Muscle layer of colon (tissue), 2 donors: ENCODE measurements around the gene TBC1D1.
A peak's percentile ranks its signal among the peaks of the same experiment; 100 is the strongest.

Experiments used
- H3K27ac ChIP-seq: one replicate; pipeline ENCODE4 v1.7.0; 2013; ENCODE audit warnings: low read depth, mild to moderate bottlenecking, low read length, moderate library complexity
- H3K27me3 ChIP-seq, 2 donors: one replicate each; pipeline ENCODE4 v1.7.0; 2013; ENCODE audit warnings: low read length in 2 of 2, mild to moderate bottlenecking in 2 of 2; ENCODE audit not compliant: insufficient read depth in 2 of 2, control insufficient read depth in 1 of 2
- H3K36me3 ChIP-seq: one replicate; pipeline ENCODE4 v1.7.0; 2013; ENCODE audit warnings: mild to moderate bottlenecking, low read length; ENCODE audit not compliant: insufficient read depth
- H3K4me1 ChIP-seq: one replicate; pipeline ENCODE4 v1.7.0; 2013; ENCODE audit warnings: mild to moderate bottlenecking, low read length; ENCODE audit not compliant: insufficient read depth
- H3K4me3 ChIP-seq, 2 donors: one replicate each; pipeline ENCODE4 v1.7.0; 2013; ENCODE audit warnings: low read length in 2 of 2, low read depth in 1 of 2, mild to moderate bottlenecking in 1 of 2, moderate library complexity in 1 of 2
- H3K9ac ChIP-seq: one replicate; pipeline ENCODE4 v1.7.0; 2013; ENCODE audit warnings: low read length
- H3K9me3 ChIP-seq: one replicate; pipeline ENCODE4 v1.7.0; 2013; ENCODE audit warnings: mild to moderate bottlenecking, low read length
- donor health status: abdominal sarcoma.
- donor health status: Adenocarcinoma of cecum.

TBC1D1 gene

DNA sequence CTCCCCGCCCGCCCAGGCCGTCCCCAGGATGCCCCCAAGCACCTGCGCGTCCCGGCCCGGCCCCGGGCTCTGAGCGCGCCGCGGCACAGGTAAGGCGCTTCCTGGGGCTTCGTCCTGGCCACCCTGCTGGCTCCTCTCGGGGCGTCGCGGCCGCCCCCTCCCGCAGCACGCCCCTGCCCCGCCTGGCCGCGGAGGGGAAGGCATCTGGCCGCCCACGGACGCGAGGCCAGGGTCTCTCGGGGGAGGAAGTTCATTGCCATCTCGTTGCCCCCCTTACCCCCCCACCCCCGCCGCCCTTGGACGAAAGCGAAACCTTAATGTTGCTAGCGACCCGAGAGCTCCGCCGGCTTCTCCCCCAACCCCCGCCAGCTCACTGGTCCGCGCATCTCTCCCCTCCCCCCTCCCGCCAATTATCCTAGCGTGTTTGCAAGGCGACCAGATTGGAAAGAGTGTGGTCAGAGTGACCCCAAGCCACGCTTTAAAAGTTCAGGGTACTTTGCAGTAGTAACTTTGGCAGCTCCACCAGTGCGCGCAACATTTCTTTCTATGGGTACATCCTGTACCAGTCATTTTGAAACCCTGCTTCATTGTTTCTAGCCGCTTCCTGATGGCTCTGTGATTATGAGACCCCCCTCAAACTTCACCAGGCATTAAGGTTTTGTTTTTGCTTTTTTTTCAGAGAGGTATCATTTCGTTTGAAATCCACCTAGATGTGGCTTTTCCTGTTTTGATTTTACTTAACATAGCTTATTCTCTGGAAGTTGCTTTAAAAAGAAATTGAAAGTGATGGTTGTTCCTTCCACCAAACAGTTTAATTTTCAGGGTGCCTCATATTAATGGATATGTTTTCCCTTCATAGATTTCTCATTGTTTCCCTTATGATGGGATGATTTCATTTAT lies 626 bp downstream of the TBC1D1 start:
- H3K27ac ChIP-seq, result peak overlapping the region; percentile 96
- H3K9me3 ChIP-seq, result no peaks in the 10 kb centered on the region
- H3K36me3 ChIP-seq, result no peaks in the 10 kb centered on the region
- H3K27me3 ChIP-seq, result no peaks in the 10 kb centered on the region
- peaks cover 61% of the 10 kb centered on the region for H3K4me1 ChIP-seq
- H3K9ac ChIP-seq, result peak overlapping the region; percentile 62
- peak overlapping the region; percentile 75 to 82 for H3K4me3 ChIP-seq

DNA sequence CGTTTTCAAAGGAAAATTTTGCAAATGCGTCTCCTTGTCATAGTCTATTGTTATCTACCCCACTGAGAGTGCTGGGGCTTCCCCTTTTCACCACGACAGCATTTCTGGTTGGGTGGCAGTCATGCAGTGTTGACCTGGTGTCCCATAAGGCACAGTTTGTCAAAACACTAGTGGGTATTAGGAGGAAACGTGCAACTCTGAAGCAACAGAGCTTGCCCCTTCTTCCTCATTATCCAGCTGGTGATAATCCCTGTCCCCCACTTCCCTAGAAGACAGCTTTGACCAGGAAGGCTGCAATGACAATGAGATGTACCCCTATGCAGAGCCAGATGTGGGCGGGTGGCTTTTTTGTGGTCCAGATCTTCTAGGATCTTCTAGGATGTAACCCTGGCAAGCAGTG lies 1.8 kb downstream of the TBC1D1 start:
- Histone ChIP-seq H3K9ac (no peak overlapping the region), H3K9me3 (no peaks in the 10 kb centered on the region), H3K27me3 (no peaks in the 10 kb centered on the region), H3K4me3 (peak overlapping the region; percentile 75 to 82), H3K36me3 (no peaks in the 10 kb centered on the region), H3K4me1 (peaks cover 65% of the 10 kb centered on the region), H3K27ac (peak overlapping the region; percentile 70)

DNA sequence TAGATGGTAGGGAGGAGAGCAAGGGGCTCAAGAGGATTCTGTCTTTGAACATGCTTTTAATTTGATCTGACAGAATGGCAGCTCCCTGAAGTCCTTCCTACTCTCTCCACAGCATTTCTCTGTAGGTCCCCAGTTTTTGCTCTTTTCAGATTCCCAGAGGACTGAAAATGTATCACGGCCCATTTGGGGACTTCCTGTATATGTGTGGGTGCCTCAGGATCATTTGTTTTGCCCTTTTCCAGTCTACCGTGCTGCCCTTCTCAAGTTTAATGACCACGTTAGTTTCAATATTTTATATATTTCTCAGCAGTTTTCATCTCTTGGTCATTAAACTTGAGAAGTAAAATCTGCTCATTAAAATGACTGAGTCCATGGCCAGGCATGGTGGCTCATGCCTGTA lies 2.3 kb downstream of the TBC1D1 start:
- no peaks in the 10 kb centered on the region for H3K27me3 ChIP-seq
- peak overlapping the region; percentile 70 for H3K27ac ChIP-seq
- no peaks in the 10 kb centered on the region for H3K36me3 ChIP-seq
- H3K4me3 ChIP-seq, result peak overlapping the region; percentile 75 to 82
- peaks cover 60% of the 10 kb centered on the region for H3K4me1 ChIP-seq
- no peak overlapping the region for H3K9ac ChIP-seq
- H3K9me3 ChIP-seq, result no peaks in the 10 kb centered on the region

DNA sequence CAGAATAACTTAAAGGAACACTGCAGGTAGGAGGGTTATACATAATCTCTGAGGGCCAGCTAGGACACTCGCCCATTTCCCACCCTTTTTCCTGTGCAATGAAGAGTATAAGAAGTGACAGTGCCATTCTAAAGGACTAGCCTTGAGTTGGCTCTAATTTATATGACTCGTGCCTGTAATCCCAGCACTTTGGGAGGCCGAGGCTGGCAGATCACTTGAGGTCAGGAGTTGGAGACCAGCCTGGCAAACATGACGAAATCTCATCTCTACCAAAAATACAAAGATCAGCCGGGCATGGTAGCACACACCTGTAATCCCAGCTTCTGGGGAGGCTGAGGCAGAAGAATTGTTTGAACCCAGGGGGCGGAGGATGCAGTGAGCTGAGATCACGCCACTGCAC lies 4.4 kb downstream of the TBC1D1 start:
- Histone ChIP-seq H3K27me3 (no peaks in the 10 kb centered on the region), H3K36me3 (no peaks in the 10 kb centered on the region), H3K27ac (no peak overlapping the region), H3K4me3 (no peak overlapping the region), H3K9me3 (no peaks in the 10 kb centered on the region), H3K4me1 (peaks cover 42% of the 10 kb centered on the region), H3K9ac (no peak overlapping the region)

DNA sequence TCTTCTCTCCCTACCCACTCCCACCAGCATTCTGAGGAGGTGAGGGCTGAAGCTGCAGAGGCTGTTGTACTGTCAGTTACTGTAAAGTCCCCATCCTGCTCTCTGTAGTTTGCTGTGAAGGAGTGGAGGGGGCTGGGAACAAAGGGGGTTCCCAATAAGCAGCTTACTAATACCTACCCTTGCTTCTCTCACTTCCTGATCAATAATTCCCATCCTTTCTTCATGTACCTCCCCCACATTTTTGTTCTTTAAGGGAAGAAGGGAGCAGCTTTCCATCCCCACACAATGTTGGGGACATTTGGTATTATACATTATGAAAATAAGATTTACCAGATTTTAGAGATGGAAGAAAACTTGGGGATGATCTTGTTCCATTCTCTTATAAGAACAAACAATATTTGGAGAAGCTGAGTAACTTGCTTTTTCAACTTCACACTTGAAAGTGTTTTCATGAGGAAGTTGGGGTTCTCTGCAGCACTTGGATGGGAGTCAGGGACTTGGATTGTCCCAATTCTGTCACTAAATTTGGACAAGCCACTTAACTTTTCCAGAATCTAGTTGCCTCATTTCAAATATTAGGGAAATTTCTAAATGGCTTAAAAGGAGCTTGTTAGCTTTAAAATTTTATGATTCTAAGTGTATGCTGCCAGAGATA lies 5.4 kb downstream of the TBC1D1 start:
- H3K36me3 ChIP-seq, result no peaks in the 10 kb centered on the region
- no peak overlapping the region for H3K27ac ChIP-seq
- H3K9me3 ChIP-seq, result no peaks in the 10 kb centered on the region
- H3K9ac ChIP-seq, result no peak overlapping the region
- H3K4me1 ChIP-seq, result peaks cover 42% of the 10 kb centered on the region
- no peaks in the 10 kb centered on the region for H3K27me3 ChIP-seq
- no peak overlapping the region for H3K4me3 ChIP-seq

DNA sequence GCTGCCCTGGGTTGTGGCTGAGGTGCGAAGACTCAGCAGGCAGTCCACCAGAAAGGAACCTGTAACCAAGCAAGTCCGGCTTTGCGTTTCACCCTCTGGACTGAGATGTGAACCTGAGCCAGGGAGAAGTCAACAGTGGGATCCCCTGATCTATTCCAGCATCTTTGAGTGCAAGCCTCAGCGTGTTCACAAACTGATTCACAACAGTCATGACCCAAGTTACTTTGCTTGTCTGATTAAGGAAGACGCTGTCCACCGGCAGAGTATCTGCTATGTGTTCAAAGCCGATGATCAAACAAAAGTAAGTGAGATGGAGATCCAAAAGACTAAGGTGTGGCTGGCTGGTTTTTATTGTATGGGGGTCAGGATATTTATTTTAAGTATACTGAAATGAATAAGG lies 11.3 kb downstream of the TBC1D1 start:
- Histone ChIP-seq H3K4me1 (peaks cover 39% of the 10 kb centered on the region), H3K9ac (no peak overlapping the region), H3K4me3 (peak overlapping the region in 1 of 2 donors; percentile 30), H3K27me3 (no peaks in the 10 kb centered on the region), H3K36me3 (no peaks in the 10 kb centered on the region), H3K27ac (no peak overlapping the region), H3K9me3 (no peaks in the 10 kb centered on the region)

DNA sequence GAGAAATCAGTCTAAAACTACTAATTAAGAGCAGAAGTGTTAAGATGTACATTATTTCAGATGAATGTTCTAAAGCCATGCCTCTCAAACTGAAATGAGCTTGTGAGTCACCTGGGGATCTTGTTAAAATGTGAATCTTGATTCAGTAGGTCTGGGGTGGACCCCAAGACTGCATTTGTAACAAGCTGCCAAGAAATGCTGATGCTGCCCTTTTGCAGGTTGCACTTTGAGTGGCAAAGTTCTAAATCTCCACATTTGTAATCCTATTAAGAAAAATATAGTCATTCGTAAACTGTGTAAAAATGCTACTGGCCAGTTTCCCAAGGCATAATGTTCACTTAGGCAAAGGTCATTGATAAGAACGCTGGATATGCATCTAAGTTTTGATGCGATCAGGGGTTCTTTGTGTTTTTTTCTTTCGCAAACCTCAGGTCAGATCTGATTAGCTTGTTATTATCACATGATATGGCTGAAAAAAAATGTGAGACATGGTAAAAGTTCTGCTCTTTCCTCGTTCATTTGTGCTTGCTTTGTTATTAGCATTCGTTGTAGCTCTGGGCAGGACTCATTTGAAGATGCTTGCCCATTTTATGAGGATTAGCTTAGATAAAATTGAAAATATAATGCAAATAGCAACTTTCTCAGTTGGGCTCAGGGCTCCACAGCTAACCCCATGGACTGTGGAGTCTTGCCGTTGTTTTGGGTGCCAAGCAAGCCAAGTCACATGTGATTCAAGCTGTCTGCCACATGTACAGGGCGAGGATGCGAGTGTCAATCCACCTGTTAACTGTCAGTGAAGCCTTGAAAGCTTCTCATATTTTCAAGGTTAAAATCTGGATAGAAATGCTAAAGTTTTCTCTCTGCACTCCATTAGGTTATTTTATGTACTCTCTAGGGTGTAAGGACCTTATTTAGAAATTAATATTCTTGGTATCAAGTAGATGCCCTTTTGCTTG lies 12.1 kb downstream of the TBC1D1 start:
- Histone ChIP-seq H3K27ac (no peak overlapping the region), H3K4me1 (peaks cover 39% of the 10 kb centered on the region)

DNA sequence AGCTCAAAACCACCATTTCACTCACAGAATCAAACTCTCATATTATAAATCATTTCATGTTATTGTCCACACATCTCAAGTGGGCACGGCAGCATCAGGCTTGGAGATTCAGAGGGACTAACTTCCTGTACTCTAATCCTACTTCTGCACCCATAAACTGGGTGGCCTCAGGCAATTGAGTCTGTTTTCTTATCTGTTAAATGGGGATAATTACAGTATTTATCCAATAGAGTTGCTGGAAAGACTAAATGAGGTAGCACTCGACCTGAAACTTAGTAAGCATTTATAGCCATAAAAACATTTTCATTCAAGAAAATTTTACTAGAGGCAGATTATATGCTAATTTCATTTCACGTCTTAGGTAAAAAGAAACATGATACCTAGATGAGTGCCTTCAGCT lies 13.0 kb downstream of the TBC1D1 start:
- H3K36me3 ChIP-seq, result no peaks in the 10 kb centered on the region
- no peaks in the 10 kb centered on the region for H3K27me3 ChIP-seq
- H3K9me3 ChIP-seq, result no peaks in the 10 kb centered on the region
- H3K4me3 ChIP-seq, result no peak overlapping the region
- H3K9ac ChIP-seq, result no peak overlapping the region
- H3K27ac ChIP-seq, result no peak overlapping the region
- H3K4me1 ChIP-seq, result peaks cover 48% of the 10 kb centered on the region

More for the DNA sequence above, 12.1 kb downstream of the TBC1D1 start:
- no peaks in the 10 kb centered on the region for H3K9me3 ChIP-seq
- H3K9ac ChIP-seq, result no peak overlapping the region
- H3K27me3 ChIP-seq, result no peaks in the 10 kb centered on the region
- no peak overlapping the region for H3K4me3 ChIP-seq
- no peaks in the 10 kb centered on the region for H3K36me3 ChIP-seq

DNA sequence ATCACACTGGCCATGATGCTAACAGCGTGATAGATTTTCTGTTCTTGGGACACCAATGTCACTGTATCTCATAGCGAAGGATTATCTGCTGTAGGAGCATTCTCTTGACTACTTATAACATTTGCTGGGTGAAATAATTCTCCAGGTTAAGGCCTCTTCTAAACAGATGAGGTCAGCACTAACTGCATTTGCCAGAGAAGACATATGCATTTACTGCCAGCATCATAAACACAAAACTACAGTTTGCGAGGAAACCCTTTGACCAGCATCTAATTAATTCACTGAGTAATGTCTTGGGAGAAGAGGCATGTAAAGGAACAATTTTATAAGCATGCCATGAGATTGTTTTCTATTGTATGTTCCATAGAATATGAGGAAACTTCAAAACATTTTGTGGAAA lies 13.9 kb downstream of the TBC1D1 start:
- H3K27me3 ChIP-seq, result no peaks in the 10 kb centered on the region
- H3K27ac ChIP-seq, result no peak overlapping the region
- no peaks in the 10 kb centered on the region for H3K36me3 ChIP-seq
- H3K4me3 ChIP-seq, result no peak overlapping the region
- no peaks in the 10 kb centered on the region for H3K9me3 ChIP-seq
- no peak overlapping the region for H3K9ac ChIP-seq
- H3K4me1 ChIP-seq, result peaks cover 57% of the 10 kb centered on the region

DNA sequence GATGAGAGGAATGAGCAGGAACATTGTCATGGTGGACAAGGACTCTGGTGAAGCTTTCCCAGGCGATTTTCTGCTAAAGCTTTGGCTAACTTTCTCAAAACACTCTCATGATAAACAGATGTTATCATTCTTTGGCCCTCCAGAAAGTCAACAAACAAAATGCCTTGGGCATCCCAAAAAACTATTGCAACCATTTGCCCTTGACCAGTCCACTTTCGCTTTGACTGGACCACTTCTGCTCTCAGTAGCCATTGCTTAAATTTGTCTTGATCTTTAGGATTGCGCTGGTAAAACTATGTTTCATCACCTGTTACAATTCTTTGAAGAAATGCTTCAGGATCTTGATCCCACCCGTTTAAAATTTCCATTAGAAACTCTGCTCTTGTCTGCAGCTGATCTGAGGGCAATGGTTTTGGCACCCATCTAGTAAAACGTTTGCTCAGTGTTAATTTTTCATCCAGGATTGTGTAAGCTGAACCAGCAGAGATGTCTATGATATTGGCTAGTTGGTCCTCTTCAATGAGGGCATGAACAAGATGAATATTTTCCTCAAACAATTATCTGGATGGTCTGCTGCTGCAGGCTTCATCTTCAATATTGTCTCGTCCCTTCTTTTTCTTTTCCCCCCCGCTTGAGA lies 14.8 kb downstream of the TBC1D1 start:
- Histone ChIP-seq H3K4me1 (peaks cover 61% of the 10 kb centered on the region), H3K4me3 (no peak overlapping the region), H3K27me3 (no peaks in the 10 kb centered on the region), H3K9ac (no peak overlapping the region), H3K27ac (no peak overlapping the region), H3K9me3 (no peaks in the 10 kb centered on the region), H3K36me3 (no peaks in the 10 kb centered on the region)
